ENCODE results near the gene TOM1L1. TPM values are rescaled to one million over a fixed set of nuclear protein-coding genes. Genes with fewer than 3 reads are reported as not detected.

Gene TOM1L1
- total RNA-seq, 1 experiment from 2014 or later, result 48.1 TPM

GRCh38 chr17:54888981-54889380 is 11.7 kb upstream of the TOM1L1 start:
- Histone ChIP-seq H3K4me2 (ENCODE audit: low read length) (no peak overlapping the region), H3K79me2 (ENCODE audit: low read length) (no peaks in the 10 kb centered on the region), H4K20me1 (ENCODE audit: low read length) (no peaks in the 10 kb centered on the region), H2AFZ (ENCODE audit: low read length) (no peak overlapping the region), H3K27me3 (ENCODE audit: low read length) (peaks cover 6% of the 10 kb centered on the region; the same call in 1 of the 2 replicates), H3K36me3 (ENCODE audit: low read depth, low read length) (no peaks in the 10 kb centered on the region), H3F3A (ENCODE audit: low read length, unreplicated experiment) (no peaks in the 10 kb centered on the region), H3K27ac (ENCODE audit: low read length) (no peak overlapping the region), H3K9ac (ENCODE audit: low read length) (no peak overlapping the region), H3K4me1 (ENCODE audit: insufficient read depth, low read length) (no peaks in the 10 kb centered on the region), H3K4me3 (ENCODE audit: low read length) (no peak overlapping the region), H3K9me2 (replicated peaks; ENCODE audit: low read length) (no peaks in the 10 kb centered on the region), H3K9me3 (ENCODE audit: low read length) (no peaks in the 10 kb centered on the region)
- ATAC-seq (no peak), DNase-seq (no peak)
- ChIA-PET CTCF (no interaction called here), POLR2A (ENCODE audit: unreplicated experiment) (no interaction called here)
- BruUV-seq (replicated peaks), result no TSS peak
- TF ChIP-seq EZH2phosphoT487 (IDR thresholded peaks at IDR 0.05; ENCODE audit: borderline replicate concordance, low read length), result no peak
- intact Hi-C loops (cut with micrococcal nuclease), result no loop called here

DNA sequence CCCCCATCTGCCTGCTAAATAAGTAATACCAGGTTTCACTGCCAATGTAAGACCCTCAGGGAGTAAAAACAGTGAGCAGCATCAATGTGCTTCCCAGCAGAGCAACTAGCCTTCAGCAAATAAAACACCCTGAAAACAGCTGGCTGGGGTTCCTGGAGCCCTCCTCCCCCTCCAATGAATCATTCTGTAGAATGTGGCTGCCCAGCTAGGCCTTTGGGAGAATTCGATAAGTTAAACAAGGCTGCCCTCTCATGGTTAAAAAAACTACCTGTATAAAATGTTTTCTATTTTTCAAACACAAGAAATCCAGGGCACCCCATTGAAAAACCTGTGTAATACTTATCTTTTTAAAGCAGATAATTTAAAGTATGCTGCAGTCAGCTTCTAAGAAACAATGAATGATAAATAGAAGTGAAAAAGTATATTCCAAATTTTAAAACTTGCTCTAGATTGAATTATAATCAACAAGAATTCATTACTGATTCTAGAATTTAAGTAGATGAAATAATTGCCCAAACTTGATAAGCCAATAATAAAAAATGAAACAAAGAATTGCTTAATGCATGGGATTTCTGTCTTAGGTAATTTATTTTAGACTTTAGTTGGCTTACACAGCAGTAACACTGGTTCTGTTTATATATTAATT is 9.4 kb upstream of the TOM1L1 start:
- H3K9me3 ChIP-seq (ENCODE audit: low read length), result no peaks in the 10 kb centered on the region
- intact Hi-C loops (cut with micrococcal nuclease), result no loop called here

DNA sequence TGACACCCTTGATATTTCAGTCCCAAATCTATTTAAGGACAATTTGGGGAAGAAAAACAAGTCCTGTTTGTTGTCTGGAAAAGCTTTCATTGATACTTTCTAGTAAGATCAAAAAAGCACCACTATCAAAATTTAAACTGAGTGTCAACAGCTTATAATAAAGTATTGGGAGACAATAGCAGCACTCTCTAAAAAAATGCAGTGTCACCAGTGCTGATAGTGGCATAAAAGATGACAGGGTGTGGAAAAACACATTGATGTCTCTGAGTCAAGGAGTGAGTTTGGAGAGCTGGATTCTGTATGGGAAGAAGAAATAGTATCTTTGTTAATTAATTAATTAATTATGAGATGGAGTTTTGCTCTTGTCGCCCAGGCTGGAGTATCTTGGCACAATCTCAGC is 8.3 kb upstream of the TOM1L1 start:
- ChIA-PET POLR2A (ENCODE audit: unreplicated experiment) (no interaction called here), CTCF (no interaction called here)
- Histone ChIP-seq H3K36me3 (ENCODE audit: low read depth, low read length) (no peaks in the 10 kb centered on the region), H3K27me3 (ENCODE audit: low read length) (peaks cover 11% of the 10 kb centered on the region; the same call in 1 of the 2 replicates), H3K79me2 (ENCODE audit: low read length) (no peaks in the 10 kb centered on the region), H3K4me1 (ENCODE audit: insufficient read depth, low read length) (no peaks in the 10 kb centered on the region), H3K9me3 (ENCODE audit: low read length) (no peaks in the 10 kb centered on the region), H3K4me2 (ENCODE audit: low read length) (no peak overlapping the region), H3K27ac (ENCODE audit: low read length) (no peak overlapping the region), H3F3A (ENCODE audit: low read length, unreplicated experiment) (no peaks in the 10 kb centered on the region), H2AFZ (ENCODE audit: low read length) (no peak overlapping the region), H4K20me1 (ENCODE audit: low read length) (no peaks in the 10 kb centered on the region), H3K9ac (ENCODE audit: low read length) (no peak overlapping the region), H3K9me2 (replicated peaks; ENCODE audit: low read length) (no peaks in the 10 kb centered on the region), H3K4me3 (ENCODE audit: low read length) (no peak overlapping the region)
- BruUV-seq (replicated peaks), result no TSS peak
- no peak for DNase-seq
- intact Hi-C loops (cut with micrococcal nuclease), result no loop called here
- TF ChIP-seq, protein P1, sequence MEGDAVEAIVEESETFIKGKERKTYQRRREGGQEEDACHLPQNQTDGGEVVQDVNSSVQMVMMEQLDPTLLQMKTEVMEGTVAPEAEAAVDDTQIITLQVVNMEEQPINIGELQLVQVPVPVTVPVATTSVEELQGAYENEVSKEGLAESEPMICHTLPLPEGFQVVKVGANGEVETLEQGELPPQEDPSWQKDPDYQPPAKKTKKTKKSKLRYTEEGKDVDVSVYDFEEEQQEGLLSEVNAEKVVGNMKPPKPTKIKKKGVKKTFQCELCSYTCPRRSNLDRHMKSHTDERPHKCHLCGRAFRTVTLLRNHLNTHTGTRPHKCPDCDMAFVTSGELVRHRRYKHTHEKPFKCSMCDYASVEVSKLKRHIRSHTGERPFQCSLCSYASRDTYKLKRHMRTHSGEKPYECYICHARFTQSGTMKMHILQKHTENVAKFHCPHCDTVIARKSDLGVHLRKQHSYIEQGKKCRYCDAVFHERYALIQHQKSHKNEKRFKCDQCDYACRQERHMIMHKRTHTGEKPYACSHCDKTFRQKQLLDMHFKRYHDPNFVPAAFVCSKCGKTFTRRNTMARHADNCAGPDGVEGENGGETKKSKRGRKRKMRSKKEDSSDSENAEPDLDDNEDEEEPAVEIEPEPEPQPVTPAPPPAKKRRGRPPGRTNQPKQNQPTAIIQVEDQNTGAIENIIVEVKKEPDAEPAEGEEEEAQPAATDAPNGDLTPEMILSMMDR (conservative IDR thresholded peaks at IDR 0.05; ENCODE audit: low read depth, low read length), result no peak
- no peak for TF ChIP-seq EZH2phosphoT487 (IDR thresholded peaks at IDR 0.05; ENCODE audit: borderline replicate concordance, low read length)
- no peak for TF ChIP-seq EZH2 (IDR thresholded peaks at IDR 0.05; ENCODE audit: low read length, unreplicated experiment)
- no peak for ATAC-seq

More for the DNA sequence above, 9.4 kb upstream of the TOM1L1 start:
- H3F3A ChIP-seq (ENCODE audit: low read length, unreplicated experiment), result no peaks in the 10 kb centered on the region
- no peak overlapping the region for H2AFZ ChIP-seq (ENCODE audit: low read length)
- H4K20me1 ChIP-seq (ENCODE audit: low read length), result no peaks in the 10 kb centered on the region
- H3K4me3 ChIP-seq (ENCODE audit: low read length), result no peak overlapping the region
- no peak overlapping the region for H3K4me2 ChIP-seq (ENCODE audit: low read length)
- POLR2A ChIA-PET (ENCODE audit: unreplicated experiment), result no interaction called here
- DNase-seq, result peak; percentile 88
- H3K9ac ChIP-seq (ENCODE audit: low read length), result no peak overlapping the region
- no peaks in the 10 kb centered on the region for H3K79me2 ChIP-seq (ENCODE audit: low read length)
- H3K27ac ChIP-seq (ENCODE audit: low read length), result no peak overlapping the region
- peak; percentile 86 for ATAC-seq
- CTCF ChIA-PET, result no interaction called here
- TF ChIP-seq, protein P1 (conservative IDR thresholded peaks at IDR 0.05; ENCODE audit: low read depth, low read length), result peak; percentile 87
- TF ChIP-seq EZH2phosphoT487 (IDR thresholded peaks at IDR 0.05; ENCODE audit: borderline replicate concordance, low read length) (no peak), EZH2 (IDR thresholded peaks at IDR 0.05; ENCODE audit: low read length, unreplicated experiment) (no peak)
- H3K36me3 ChIP-seq (ENCODE audit: low read depth, low read length), result no peaks in the 10 kb centered on the region
- no peaks in the 10 kb centered on the region for H3K9me2 ChIP-seq (replicated peaks; ENCODE audit: low read length)
- no TSS peak for BruUV-seq (replicated peaks)
- H3K4me1 ChIP-seq (ENCODE audit: insufficient read depth, low read length), result no peaks in the 10 kb centered on the region
- H3K27me3 ChIP-seq (ENCODE audit: low read length), result peaks cover 11% of the 10 kb centered on the region; the same call in 1 of the 2 replicates

Measured in PC-3 (cell line).